HG02840 (cell line): ENCODE data around the gene KIF1B.
"Not testable (repeated sequence)": the region's sequence is repeated elsewhere in the genome, so short reads cannot be mapped to it uniquely, and the experiment has no call there.

Experiments
- ATAC-seq: cut with Tn5 transposase; IDR thresholded peaks from one replicate; pipeline ENCODE4 v1.9.1; 2021; ENCODE audit warnings: mild to moderate bottlenecking, moderate library complexity, moderate number of reproducible peaks; ENCODE audit not compliant: unreplicated experiment, low FRiP score

The KIF1B gene

DNA sequence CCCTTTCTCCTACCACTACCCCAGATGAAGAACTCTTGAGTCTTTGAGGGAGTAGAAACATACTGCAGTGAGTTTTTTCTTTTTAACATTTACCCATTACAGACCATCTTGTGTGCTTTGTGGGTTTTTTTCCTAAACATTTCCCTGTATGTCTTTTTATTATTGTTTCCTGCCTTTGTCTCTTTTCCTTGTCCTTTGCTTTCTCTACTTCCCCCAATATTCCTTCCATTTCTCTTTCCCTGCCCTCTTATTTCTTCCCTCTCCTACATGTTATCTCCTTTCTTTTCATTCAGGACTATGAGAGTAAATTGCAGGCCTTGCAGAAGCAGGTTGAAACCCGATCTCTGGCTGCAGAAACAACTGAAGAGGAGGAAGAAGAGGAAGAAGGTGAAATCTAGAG is 109.4 kb downstream of the KIF1B start:
- ATAC-seq = no peak

DNA sequence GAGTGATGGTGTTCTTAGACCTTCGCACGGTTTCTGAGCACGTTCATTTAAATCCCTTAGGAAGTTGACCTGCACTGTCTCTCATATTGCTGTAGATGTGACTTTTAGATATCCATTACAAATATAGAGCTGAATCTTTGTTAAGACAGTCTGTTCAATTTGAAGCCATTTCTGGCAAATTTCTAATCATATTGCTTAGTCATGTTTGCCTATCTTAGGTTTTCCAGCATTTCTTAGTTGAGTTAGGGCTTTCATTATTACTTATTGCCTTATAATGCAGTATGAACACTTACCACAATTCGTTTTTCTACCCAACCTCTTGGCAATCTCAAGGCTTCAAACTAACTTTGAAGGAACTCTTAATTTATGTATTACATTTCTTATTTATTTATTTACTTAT is 110.0 kb downstream of the KIF1B start:
- ATAC-seq = no peak

DNA sequence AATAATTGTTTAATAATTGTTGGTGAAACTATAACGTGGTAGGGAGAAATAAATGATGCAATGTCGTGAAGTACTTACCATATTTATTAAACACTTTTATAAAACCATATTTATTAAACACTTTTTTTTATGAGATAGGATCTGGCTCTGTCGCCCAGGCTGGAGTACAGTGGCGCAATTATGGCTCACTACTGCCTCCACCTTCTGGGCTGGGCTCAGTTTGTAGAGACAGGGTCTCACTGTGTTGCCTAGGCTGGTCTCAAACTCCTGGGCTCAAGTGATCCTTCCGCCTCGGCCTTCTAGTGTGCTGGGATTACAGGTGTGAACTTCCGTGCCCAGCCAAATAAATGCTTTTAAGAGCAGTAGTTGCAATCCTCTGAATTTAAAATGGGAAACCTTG is 112.5 kb downstream of the KIF1B start:
- ATAC-seq = no peak

DNA sequence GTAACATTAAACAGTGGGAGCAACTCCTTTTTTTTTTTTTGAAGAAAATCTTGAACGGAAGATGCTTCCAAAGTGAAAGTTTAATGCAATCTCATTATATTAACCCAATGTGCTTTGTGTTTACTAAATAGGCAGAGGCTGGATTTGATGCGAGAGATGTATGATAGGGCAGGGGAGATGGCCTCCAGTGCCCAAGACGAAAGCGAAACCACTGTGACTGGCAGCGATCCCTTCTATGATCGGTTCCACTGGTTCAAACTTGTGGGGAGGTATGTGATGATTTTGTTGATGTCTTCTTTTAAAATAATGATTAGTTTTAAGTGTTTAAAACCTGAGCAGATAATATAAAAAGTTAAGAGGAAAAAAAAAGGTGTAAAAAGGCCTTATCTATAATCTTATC is 114.3 kb downstream of the KIF1B start:
- ATAC-seq = no peak

DNA sequence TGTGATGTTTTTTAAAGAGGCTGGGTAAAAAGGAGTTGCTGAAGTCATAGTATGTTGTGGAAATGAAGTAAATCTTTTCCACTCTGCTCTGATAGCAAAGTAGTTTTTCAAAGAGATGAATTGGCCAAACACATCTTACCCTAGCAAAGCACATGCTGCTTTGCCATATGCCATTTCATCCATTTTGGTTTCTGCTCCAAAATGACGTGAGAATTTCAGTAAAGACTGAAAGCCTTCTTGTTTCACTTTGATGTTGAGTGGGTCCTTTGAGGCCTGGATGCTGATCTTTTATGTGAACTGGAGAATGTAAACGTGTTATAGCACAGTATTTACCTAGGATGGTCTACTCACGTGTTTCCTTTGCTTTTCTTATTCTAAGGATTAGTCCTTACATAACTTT is 115.2 kb downstream of the KIF1B start:
- ATAC-seq = no peak

DNA sequence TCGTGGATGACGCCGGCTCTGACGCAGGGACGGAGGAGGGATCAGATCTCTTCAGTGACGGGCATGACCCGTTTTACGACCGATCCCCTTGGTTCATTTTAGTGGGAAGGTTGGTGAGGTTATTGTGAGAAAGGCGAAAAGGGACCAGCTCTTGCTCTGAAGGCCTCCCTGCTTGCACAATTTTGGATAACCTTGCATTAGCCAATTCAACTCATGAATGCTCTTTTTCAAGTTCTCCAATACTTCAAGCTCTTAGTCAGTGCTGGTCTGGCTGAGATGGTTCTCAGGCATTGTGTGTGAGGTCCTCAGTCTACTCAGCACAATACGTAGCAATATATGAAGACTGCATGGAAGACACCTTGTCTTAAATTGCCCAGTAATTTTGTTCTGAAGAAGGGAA is 115.9 kb downstream of the KIF1B start:
- no peak for ATAC-seq

DNA sequence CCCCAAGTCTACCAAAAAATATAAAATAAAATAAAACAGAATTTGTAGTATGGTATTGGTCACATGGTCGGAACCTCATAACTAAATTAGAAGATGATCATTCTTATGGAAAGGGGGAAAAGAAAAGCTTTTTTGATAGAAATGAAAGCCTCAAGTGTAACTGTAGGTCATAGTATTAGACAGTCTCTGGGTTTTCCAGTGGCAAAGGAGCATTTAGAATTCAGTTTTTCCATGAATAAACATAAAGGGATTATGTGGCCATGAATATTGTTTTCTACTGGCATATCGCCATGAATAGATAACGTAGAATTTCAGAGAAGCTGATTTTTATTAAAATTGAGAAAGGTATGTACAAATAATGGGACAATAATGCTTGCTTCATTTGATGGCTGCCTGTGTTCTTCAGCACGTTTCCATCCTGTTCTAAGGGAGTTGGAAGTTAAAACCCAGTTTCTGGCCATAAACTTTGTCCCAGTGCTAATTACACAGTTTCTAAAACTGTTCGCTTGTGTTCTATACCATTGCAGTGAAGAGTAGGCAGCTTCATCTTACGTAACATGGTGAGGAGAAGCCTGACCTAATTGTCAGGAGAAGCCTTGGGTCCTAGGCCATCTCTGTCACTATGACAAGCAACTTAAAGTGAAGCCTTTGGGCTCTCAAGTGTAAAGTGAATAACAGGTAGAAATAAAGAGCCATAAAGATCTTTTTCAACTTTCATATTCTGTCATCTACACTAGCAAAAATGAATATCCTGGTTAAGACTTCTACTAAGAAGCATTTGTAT is 118.0 kb downstream of the KIF1B start:
- no peak for ATAC-seq

DNA sequence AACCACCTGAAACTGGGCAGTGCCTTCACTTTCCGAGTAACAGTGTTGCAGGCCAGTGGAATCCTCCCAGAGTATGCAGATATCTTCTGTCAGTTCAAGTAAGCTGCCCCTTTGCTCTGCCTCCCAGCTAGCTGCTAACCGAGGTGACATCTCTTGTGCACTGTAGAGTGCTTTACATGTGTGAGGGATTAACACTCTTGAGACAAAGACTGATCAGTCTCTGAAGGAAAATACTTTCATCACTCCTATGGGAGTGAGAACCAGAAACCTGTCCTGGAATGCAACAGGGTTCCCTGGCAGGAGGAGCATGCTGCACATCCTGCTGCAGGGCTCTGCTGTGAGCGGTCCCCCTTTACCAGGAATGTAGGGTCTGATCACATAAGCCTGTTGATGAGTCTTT is 127.1 kb downstream of the KIF1B start:
- ATAC-seq = no peak

DNA sequence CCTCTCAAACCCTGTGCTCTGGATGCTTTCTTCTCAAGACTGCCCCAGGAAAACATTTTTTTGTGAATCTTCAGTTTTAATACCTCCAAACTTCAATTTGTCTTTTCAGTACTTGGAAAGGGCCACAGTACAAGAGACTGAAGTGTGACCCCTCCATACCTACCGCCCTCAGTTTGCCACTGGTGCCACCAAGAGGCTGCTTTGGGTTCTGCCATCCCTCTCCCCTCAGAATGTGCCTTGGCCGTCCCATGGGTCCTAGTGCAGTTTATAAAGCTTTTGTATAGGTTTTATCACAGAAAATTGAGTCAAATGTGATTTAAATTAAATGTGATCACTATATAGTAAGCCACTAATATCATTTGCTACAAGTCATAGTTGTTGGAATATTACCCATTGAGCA is 127.7 kb downstream of the KIF1B start:
- ATAC-seq = no peak

DNA sequence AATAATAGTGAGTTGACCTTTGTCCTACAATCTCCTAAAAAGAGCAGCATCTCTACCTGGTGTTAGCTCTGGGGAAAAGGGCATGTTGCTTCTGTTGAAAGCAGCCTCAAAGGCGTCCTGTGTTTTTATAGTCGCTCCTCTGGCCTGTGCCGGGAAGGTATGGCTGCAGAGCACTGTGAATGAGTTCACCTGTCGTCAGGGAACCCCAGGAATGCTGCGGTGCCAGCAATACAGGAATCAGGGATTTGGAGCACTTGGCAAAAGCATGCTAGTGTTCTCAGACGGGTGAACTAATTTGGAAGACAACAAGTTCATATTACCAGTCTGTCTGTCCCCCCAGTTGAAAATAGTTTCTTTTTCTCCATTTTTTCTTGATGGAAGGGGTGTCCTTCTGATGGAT is 128.2 kb downstream of the KIF1B start:
- ATAC-seq = no peak

DNA sequence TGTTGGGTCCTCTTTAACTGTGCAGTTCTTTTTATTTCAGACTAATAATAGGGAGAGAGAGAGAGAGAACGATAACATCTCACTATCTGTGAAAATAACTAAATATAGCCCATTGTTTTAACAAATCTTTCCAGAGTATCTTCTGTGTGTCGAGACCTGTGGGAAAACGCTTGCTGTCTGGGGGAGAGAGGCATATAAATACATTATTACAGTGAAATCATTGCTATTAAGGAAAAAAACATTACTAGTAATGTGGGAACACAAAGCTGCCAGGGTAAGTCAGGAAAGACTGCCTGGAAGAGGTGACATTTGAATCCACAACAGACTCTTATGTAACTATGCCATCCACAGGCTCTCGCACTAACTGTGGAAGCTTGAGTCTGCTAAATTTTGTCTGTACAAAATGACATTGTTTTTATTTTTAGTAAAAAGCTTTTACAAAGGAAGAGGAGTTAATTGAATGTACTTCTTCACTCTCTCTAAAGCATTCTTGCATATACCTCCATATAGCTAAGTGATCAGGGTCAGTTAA is 128.7 kb downstream of the KIF1B start:
- ATAC-seq = no peak

DNA sequence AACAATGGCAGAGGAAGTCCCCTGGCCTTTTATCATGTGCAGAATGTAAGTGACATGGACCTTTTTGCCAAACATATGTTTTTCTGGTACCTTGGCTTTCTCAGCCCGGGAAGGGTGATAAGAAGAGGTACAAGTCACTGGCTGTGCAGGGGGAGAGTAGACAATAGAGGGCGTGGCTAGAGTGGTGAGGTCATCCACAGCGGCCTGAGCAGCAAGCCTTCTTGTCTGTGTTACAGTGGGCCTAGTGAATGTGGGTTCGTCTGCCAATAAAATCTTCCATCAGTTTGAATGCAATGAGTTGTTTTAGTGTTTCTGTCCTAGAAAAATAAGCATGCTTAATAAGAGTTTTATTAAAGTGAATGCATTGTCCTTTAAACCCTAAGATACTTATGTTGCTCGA is 129.4 kb downstream of the KIF1B start:
- no peak for ATAC-seq

DNA sequence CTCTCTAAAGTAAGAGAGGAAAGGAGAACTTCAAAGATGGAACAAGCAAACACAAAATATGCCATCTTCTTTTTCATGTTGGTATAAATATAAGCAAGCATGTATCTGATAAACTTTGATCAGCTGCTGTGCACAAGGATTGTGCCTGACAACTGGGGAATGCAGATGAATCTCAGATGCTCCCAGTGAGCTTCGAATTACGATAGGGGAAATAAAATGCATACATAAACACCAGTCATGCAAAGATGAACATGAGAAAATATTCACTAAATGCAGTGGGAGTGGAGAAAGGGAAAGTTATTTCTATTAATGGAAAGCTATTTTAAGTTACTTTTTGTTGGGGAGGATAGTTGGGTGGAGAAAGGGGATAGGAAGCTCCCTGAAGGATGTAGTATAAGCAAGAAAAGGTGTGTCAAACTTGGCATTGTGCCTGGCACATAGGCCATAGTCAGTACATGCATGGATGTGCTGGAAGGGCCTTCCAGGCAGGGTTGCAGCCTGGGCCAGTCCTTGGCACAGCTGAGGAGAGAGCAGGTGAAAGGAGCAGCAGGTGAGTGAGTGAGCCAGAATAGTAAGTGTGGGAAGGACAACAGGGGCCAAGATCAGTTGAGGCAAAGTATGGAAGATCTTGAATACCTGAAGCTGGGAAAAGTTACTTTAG is 130.7 kb downstream of the KIF1B start:
- ATAC-seq = no peak

DNA sequence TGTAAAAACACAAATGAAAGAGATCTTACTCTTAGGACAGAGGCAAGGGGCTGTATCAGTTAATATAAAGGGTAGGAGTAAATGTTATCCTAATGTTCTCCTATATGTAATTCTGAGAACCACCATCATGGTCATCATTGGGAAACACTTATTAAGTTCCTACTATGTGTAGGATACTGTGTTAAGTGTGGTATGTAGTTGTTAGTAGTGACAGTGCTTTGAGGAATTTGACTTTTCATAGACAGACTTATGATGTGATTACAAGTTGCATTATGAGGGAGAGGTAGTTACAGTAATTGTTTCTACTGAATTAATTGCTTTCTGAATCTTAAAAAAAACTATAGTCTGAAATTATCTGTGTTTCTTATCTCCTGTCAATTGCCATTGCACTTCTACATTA is 136.7 kb downstream of the KIF1B start:
- no peak for ATAC-seq

DNA sequence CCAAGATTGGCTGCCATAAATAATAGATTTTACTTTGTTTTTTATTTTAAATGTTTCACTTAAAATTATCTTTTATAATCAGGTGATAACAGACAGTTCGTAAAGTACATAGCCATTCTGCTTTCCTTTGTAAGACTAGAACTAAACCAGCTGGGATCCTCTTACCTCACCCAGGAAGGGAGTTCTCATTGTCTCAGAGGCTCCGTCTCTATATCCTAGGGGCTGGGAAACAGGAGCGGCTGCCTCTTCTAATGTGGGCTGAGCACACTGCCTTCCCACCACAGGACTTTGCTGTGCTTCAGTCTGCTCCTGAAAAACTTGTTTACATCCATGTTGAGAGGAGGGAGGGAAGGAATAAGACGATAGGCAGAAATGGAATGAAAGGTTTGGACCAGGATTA is 142.9 kb downstream of the KIF1B start:
- ATAC-seq = no peak

DNA sequence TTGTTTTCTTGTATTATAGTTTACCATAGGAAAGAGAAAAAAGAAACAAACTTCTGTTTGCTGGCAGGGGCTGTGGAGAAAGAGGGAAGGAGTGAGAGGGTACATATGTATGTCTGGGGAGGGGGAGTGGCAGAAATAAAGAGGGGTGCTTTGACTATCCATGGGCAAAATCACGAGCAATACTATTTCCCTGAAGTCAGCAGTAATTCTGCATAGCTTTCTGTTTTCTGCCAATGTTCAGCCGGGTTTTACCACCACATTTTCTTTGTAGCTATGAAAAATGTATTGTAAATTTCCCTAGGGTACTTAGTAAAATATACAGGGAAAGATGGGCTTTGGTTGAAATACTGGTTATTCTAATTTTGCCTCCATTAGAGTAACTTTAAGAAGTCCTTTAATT is 143.3 kb downstream of the KIF1B start:
- no peak for ATAC-seq

DNA sequence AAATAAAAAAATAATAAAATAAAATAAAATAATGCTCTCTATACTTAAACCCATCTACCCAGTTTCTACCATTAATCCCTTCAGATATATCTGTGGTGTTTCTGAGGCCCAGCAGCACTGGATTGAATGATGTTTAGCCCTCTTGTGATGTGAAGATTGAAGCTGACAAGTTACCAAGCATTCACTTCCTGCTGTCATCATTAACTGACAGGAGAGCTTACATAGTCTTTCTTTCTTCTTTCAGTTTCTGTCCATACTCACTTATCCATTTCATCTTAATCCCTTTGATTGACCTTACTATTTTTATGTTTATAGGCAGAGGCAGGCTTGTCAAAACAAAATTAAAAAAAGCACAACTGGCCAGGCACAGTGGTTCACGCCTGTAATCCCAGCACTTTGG is 149.7 kb downstream of the KIF1B start:
- no peak for ATAC-seq

DNA sequence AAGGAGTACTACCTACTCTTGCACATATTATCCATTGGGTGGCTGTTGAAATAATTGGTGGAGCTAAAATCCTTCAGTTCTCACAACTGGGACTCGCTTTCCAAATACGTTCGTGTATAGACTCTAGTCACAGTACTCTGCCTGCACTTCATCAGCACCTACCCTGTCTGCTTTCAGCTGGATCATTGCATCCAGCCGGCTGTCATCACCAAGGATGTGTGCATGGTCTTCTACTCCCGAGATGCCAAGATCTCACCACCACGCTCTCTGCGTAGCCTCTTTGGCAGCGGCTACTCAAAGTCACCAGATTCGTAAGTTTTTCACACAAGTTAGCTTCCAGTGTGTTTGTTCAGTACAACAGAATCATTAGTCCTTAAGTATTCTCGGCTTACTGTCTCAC is 151.1 kb downstream of the KIF1B start:
- ATAC-seq = no peak

DNA sequence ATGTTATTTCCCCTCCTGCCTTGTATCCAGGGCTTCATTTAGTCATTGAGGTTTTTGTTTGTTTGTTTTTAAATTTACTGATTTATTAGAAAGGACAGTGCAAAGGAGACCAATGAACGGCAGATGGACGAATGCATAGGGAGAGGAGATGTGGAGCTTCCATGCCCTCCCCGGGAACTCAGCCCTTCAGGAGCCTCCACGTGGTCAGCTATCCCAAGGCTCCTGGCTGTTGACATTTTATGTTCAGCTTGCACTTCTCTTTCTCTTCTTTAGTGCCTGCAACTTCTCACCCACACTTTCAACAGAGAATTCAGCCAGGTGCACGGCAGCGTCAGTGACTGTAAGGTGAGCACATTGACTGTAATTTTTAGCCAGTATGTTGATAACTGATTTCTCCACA is 157.8 kb downstream of the KIF1B start:
- no peak for ATAC-seq

DNA sequence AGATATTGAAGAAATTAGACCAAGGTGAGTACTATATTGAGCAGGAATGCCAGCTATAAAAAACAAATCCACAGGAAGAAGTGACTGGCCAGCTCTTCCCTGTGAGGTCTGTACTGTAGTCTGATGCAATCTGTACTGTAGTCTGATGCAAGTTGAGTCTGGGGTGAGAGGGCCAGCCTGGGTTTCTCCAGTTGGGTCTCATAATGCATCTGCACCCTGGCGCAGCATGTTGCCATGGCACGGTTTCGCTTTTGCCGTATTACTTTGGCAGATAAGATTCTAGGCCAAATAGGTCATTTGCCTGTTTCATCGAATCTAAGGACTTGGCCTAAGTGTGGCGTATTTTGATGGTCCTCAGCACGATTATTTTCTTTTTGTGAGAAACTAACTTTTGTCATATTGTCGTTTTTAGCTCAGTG is 164.1 kb downstream of the KIF1B start:
- ATAC-seq = no peak

DNA sequence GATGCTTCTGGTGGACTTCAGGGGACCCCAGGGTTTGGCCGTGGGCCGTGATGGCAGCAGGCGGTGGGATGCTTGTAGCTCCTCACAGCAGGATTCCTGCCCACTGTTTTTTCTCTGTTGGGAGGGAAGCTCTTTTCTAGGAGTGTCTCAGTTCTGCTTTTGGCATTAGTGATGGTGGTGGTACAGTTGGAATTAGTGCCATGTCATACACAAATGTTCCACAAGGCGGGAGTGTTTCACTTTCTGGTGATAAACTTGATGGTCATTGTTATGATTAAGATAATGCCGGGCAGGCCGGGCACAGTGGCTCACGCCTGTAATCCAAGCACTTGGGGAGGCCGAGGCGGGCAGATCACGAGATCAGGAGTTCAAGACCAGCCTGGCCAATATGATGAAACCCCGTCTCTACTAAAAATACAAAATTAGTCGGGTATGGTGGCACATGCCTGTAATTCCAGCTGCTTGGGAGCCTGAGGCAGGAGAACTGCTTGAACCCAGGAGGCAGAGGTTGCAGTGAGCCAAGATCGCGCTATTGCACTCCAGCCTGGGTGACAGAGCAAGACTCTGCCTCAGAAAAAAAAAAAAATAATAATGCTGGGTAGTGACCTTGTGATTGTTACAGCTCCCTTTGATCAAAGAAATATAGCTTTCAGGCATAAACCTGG is 167.1 kb downstream of the KIF1B start:
- ATAC-seq = not testable (repeated sequence)
